HG02571 (cell line): ENCODE results near the gene C14orf132.
"Not testable (repeated sequence)": the region's sequence is repeated elsewhere in the genome, so short reads cannot be mapped to it uniquely, and the experiment has no call there.

Source experiments
- ATAC-seq: cut with Tn5 transposase; IDR thresholded peaks from one replicate; pipeline ENCODE4 v1.9.1; 2021; ENCODE audit warnings: mild to moderate bottlenecking, moderate library complexity; ENCODE audit not compliant: unreplicated experiment

Gene C14orf132

GRCh38 chr14:96038920-96039632, at the start of gene C14orf132:
Gene C14orf132, plus strand, starts transcription at chr14:96039362. Its CDS starts 139 bp downstream, at chr14:96039501.
- no peak for ATAC-seq

DNA sequence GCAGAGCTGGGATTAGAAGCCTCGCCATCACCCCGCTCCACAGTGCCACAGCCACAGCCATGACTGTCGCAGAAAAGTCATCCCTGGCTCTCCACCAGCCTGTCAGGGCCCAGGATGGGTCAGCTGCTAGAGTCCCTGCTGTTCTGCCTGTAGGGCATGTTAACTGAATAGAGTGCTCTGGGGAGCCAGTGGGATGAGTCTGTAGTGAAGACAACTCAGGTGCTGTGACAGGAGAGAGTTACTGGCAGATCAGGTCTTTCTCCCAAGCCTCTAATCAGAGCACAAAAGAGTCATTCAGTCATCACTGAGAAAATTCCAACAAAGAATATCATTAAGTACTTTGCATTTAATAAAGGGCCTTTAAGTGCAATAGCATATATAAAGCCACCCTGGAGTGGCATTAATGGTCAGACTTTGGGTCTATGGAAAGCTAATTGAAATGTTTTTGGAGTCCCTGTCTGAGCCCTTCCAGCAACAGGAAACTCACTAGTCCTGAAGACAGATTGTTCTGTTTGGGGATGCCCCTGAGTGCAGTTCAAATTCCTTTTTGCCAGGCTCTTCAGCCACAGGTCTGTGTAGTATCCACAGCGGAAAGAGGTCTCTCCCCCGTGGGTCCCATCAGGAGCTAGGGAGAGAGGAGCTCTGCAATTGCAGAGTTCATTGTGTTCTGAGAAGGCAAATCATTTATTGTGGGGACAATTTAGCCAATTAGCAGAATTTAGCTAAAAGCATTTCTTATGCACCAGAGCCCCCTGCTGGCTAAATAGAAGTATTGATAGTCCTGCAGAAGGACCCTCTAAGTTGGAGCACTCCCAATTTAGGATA, 45.2 kb upstream of the C14orf132 start:
- no peak for ATAC-seq

- no peak for ATAC-seq
Measured at GRCh38 chr14:95994593-95994928, 44.6 kb upstream of the C14orf132 start.

DNA sequence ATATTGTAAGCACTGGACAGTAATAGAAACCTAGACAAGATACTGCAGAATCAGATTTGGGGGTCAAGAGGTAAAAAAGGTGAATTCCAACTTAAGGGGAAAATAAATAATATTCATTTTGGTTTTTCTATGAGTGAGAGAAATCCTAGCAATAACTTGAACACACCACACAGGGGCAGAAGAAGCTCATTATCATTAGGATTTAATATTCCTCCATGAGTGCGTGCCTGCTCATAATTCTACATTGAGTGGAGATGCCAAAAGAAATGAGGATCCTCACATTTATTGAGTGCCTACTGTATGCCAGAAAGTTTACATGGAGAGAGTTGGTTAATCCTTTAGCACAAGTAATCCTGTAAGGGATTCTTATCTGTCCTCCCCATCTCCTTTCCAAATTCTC, 40.5 kb upstream of the C14orf132 start:
- no peak for ATAC-seq

DNA sequence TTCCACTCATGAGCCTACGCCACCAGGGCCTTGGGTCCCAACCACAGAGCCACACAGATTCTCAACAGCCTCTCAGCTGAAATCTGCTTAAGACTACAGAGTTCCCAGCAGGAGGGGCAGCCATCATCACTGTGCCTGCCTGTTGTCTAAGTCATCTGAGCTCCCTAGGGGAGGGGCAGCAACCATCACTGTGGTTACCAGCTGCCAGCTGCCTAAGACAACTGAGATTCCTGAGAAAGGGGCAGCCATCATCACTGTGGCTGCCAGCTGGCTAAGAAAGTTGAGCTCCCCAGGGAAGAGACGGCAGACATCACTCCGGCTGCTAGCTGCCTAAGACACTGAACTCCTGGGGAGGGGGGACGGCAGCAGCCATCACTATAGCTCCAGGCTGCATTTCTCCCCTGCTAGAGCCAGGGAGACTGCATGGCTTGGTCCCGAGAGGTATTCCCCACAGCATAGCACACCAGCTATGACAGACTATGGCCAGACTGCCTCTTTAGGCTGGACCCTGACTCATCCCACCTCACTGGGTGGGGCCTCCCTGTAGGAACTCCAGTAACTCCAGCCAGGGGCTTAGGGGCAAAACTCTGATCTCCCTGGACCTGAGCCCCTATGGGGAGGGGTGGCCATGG, 37.2 kb upstream of the C14orf132 start:
- ATAC-seq, result no peak

DNA sequence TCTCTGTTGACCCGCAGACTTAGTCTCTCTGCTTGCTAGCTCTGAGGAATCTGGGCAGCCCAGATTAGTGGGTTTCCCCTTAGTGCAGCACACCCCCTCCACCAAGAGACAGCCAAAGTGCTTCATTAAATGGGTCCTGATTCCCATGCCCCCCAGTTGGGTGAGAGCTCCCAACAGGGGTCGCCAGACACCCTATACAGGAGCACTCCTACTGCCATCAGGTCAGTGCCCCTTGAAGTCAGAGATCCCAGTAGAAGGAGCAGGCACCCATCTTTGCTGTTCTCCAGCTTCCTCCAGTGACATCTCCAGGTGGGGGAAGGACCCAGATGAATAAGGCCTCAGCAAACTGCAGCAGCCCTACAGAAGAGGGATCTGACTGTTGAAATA, 36.7 kb upstream of the C14orf132 start:
- no peak for ATAC-seq

- no peak for ATAC-seq
Measured at GRCh38 chr14:96011131-96011530, 28.0 kb upstream of the C14orf132 start.

- no peak for ATAC-seq
Measured at GRCh38 chr14:96011607-96012006, 27.6 kb upstream of the C14orf132 start.

- ATAC-seq, result not testable (repeated sequence)
Measured at GRCh38 chr14:96012757-96013156, 26.4 kb upstream of the C14orf132 start.

DNA sequence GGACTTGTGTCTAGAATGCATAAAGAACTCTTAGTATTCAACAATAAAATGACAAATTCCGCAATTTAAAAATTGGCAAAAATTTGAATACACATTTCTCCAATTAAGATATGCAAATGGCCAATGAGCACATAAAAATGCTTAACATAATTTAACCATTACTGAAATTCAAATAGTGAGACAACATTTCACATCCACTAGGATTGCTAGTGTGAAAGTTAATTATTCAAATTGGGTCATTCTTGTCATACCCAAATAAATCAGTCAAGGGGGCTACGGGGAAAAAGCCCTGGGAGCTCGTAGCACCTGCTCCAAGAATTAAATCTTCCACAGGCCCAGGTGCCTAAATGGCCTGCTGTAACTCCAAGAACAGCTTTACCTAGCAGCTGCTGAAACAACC, 25.0 kb upstream of the C14orf132 start:
- ATAC-seq, result no peak

- no peak for ATAC-seq
Measured at GRCh38 chr14:96016501-96017160, 22.5 kb upstream of the C14orf132 start.

GRCh38 chr14:96017882-96018281, 21.3 kb upstream of the C14orf132 start:
- ATAC-seq, result no peak

DNA sequence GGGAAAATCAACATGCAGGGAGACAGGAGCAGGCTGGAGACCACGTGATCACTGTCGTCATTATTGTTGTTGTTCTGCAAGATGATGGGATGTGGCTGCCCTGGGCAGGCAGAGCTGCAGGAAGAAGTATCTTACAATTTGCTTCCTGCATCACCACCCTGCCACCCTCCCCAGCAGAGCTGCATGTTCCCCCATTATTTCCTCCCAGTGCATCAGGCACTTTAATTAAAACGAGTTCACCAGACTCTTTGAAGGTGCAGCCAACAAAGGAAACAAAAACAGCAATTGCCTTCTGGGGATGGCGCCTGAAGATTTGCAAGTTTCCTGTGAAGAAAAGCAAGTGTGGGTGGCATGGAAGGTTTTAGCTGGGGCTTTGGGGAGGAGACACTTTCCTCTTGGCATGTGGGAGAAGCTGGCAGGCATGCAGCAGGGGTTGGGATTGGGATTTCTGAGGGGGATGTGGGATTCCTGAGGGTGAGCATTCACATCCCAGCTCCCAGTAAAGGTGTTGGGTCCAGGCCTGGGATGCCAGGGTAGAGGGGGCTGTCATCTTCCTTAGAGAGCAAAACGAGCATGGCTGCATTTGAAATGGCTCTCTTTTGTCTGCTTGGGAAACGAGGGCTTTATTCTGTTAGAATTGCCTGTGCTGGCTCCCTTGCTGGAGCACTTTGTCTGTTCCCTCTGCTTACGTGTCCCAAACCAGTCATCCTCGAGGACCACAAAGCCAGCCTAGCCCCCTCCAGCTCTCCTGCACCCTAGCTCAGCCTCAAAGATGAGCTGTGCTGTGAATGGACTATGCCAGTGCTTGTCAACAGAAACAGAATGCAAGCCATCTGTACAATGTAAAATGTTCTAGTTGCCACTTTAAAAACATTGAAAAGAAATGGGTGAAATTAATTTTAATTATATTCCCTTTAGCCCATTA, 11.5 kb upstream of the C14orf132 start:
- no peak for ATAC-seq

DNA sequence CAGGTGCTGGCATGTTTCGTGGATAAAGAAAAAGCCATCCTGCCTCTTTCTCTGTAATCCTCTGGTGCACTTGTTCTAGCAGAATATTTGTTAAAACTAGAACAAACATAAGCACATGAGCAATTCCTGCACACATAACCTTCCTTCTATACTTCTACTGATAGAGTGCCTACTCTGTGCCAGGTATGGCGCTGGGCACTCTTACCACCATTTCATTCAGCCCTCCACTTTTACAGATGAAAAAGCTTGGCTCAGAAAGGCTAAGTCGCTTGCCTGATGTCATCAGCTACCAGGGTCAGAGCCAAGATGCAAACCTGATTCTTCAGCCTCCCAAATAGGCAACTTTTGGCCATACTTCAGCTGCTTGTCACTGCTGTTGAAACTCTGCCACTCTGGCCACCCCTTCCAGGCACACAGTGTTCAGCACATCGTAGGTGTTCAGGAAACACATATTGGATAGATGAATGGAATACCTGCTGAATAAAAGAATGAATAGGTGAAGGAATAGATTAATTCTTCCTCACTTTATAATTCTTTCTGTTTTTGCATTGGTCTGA, 10.0 kb upstream of the C14orf132 start:
- no peak for ATAC-seq

GRCh38 chr14:96030108-96030760, 8.9 kb upstream of the C14orf132 start:
- ATAC-seq, result no peak

DNA sequence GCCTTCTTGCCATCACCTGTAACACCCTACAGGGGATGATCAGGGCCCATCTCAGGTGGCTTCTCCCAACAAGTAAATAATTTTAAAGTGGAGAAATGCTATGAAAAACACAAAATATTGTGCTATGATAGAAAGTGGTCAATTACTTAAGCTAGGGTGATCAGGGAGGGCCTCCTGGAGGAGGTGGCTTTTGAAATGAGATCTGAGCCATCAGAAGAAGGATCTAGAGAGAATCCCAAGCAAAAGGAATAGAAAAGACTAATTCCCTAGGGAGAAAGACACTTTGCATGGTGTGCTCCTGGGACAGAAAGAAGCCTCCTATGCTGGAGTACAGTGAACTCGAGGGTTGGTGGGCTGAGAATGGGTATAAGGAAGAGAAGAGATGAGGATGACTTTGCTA, 7.5 kb upstream of the C14orf132 start:
- no peak for ATAC-seq

DNA sequence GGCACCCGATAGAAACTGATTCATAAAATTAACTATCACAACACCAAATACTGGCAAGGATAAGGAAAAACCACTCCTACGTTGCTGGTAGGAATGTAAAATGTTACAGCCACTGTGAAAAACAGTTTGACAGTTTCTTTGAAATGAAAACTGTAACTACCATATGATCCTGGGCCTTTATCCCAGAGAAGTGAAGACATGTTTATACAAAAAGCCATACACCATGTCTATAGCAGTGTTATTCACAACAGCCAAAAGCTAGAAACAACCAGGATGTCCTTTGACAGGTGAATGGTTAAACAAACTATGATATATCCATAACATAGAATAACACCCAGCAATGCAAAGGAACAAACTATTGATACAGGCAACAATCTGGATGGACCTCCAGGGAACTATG, 3.7 kb upstream of the C14orf132 start:
- ATAC-seq, result no peak

DNA sequence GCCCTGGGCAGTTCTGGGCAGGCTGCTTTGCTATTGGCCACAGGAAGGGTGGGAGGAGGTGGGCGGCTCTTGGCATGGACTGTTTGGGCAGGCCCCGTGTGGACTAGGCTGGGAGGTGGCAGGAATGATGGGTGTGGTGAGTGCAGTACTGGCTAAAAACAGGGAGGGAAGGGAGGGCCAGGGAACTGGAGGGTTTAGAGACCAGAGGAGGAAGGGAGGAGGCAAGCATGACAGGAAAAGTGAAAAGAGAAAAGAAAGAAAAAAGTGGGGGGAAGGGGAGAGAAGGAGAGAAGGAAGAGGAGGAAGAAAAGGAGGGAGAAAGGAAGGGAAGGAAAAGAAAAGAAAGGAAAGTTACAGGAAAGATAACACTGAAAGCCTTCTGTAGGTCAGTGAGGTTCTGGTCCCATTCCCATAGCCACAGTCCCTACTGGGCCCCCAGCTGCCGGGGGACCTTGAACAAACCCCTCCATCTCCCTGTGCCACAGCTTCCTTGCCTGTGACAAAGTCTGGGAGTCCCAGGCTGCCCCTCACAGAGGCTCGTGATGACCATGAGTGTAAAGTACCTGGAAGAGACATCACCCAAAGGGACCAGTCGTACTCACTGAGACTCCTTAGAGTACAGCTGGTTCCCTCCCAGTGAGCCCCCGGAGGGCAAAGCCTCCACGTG, 1.1 kb upstream of the C14orf132 start:
- no peak for ATAC-seq

DNA sequence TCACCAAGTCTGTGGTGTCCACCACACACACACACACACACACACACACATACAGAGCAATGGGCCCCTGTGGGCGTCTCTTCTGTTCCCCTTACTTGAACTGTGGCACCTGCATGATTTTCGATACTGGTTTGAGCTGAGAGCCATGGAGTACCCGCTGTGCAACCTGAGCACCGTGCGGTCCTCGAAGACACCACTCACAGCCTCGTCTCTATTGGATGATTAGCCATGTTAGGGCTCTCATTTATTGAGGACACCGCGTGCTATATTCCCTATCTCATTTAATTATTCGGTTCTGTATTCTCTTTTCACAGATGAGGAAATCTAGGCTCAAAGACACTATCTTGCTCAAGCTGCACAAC, 623 bp upstream of the C14orf132 start:
- ATAC-seq, result no peak
